GM19395 (cell line): Measurements from ENCODE around the gene RECQL5.

ENCODE experiments used
- ATAC-seq: cut with Tn5 transposase; IDR thresholded peaks from one replicate; pipeline ENCODE4 v1.9.1; 2021; ENCODE audit warnings: mild to moderate bottlenecking, moderate library complexity; ENCODE audit not compliant: unreplicated experiment

RECQL5 gene

GRCh38 chr17:75634754-75635609 lies 32.0 kb downstream of the RECQL5 start:
- ATAC-seq = no peak

- ATAC-seq = no peak
Measured at GRCh38 chr17:75634376-75634740, 32.6 kb downstream of the RECQL5 start.

- no peak for ATAC-seq
Measured at GRCh38 chr17:75633486-75634375, 33.2 kb downstream of the RECQL5 start.

- no peak for ATAC-seq
Measured at GRCh38 chr17:75632863-75633485, 34.0 kb downstream of the RECQL5 start, which contains the start of gene SMIM5. TSS of gene SMIM5 (plus strand) at chr17:75633434. CDS start at chr17:75640202, 6,768 bp downstream.

- no peak for ATAC-seq
Measured at GRCh38 chr17:75632428-75632827, 34.5 kb downstream of the RECQL5 start.

GRCh38 chr17:75631353-75631752 lies 35.6 kb downstream of the RECQL5 start:
- no peak for ATAC-seq

- ATAC-seq = no peak
Measured at GRCh38 chr17:75630071-75630917, 36.7 kb downstream of the RECQL5 start.

- ATAC-seq = no peak
Measured at GRCh38 chr17:75629157-75629556, 37.8 kb downstream of the RECQL5 start.

- ATAC-seq = no peak
Measured at GRCh38 chr17:75628425-75628824, 38.5 kb downstream of the RECQL5 start.

- ATAC-seq = no peak
Measured at GRCh38 chr17:75627094-75627493, 39.9 kb downstream of the RECQL5 start.

- no peak for ATAC-seq
Measured at GRCh38 chr17:75626496-75627038, 40.4 kb downstream of the RECQL5 start.

- ATAC-seq = no peak
Measured at GRCh38 chr17:75625813-75626486, 41.0 kb downstream of the RECQL5 start.

GRCh38 chr17:75624714-75625345 lies 42.1 kb downstream of the RECQL5 start:
- ATAC-seq = no peak

GRCh38 chr17:75624021-75624420 lies 42.9 kb downstream of the RECQL5 start:
- no peak for ATAC-seq

GRCh38 chr17:75623386-75623785 lies 43.6 kb downstream of the RECQL5 start:
- no peak for ATAC-seq

- ATAC-seq = no peak
Measured at GRCh38 chr17:75622771-75623273, 44.1 kb downstream of the RECQL5 start.

GRCh38 chr17:75622076-75622475 lies 44.9 kb downstream of the RECQL5 start:
- ATAC-seq = no peak

GRCh38 chr17:75621489-75621888 lies 45.5 kb downstream of the RECQL5 start:
- no peak for ATAC-seq
